ENCODE data around the gene GKN2.

The GKN2 gene

GRCh38 chr2:68952887-68953521 lies at the start of gene GKN2:
Gene GKN2 (minus strand): TSS chr2:68952893. CDS start chr2:68952861, 32 bp downstream.
- DNase-seq (ENCODE audit: low read depth): no peak

- DNase-seq (ENCODE audit: low read depth): no peak
These were observed 49.2 kb upstream of the GKN2 start for GRCh38 chr2:69001879-69002278.

- no peak for DNase-seq (ENCODE audit: low read depth)
These were observed 44.7 kb upstream of the GKN2 start for GRCh38 chr2:68997401-68997800.

- no peak for DNase-seq (ENCODE audit: low read depth)
These were observed 43.2 kb upstream of the GKN2 start for GRCh38 chr2:68995916-68996315.

GRCh38 chr2:68994864-68995263 lies 42.2 kb upstream of the GKN2 start:
- no peak for DNase-seq (ENCODE audit: low read depth)

- no peak for DNase-seq (ENCODE audit: low read depth)
These were observed 41.0 kb upstream of the GKN2 start for GRCh38 chr2:68993660-68994059.

- DNase-seq (ENCODE audit: low read depth): no peak
These were observed 40.2 kb upstream of the GKN2 start for GRCh38 chr2:68992933-68993332.

- no peak for DNase-seq (ENCODE audit: low read depth)
These were observed 39.6 kb upstream of the GKN2 start for GRCh38 chr2:68992341-68992740.

GRCh38 chr2:68989035-68989434 lies 36.3 kb upstream of the GKN2 start:
- DNase-seq (ENCODE audit: low read depth): no peak

- DNase-seq (ENCODE audit: low read depth): no peak
These were observed 34.4 kb upstream of the GKN2 start for GRCh38 chr2:68987021-68987503.

- no peak for DNase-seq (ENCODE audit: low read depth)
These were observed 28.3 kb upstream of the GKN2 start for GRCh38 chr2:68980956-68981355.

GRCh38 chr2:68978098-68978497 lies 25.4 kb upstream of the GKN2 start:
- DNase-seq (ENCODE audit: low read depth): no peak

- no peak for DNase-seq (ENCODE audit: low read depth)
These were observed 24.8 kb upstream of the GKN2 start for GRCh38 chr2:68977453-68977852.

GRCh38 chr2:68975844-68976243 lies 23.2 kb upstream of the GKN2 start:
- DNase-seq (ENCODE audit: low read depth): no peak

- DNase-seq (ENCODE audit: low read depth): no peak
These were observed 22.4 kb upstream of the GKN2 start for GRCh38 chr2:68974946-68975665.

- no peak for DNase-seq (ENCODE audit: low read depth)
These were observed 21.6 kb upstream of the GKN2 start, which contains the start of gene GKN1 for GRCh38 chr2:68974251-68974650. Gene GKN1 (plus strand): TSS chr2:68974636. CDS start chr2:68974678, 42 bp downstream.

GRCh38 chr2:68971591-68972231 lies 19.0 kb upstream of the GKN2 start:
- DNase-seq (ENCODE audit: low read depth): peak; percentile 89

- DNase-seq (ENCODE audit: low read depth): no peak
These were observed 18.0 kb upstream of the GKN2 start for GRCh38 chr2:68970566-68971265.

- no peak for DNase-seq (ENCODE audit: low read depth)
These were observed 17.2 kb upstream of the GKN2 start for GRCh38 chr2:68969736-68970490.

GRCh38 chr2:68968221-68968620 lies 15.5 kb upstream of the GKN2 start:
- DNase-seq (ENCODE audit: low read depth): no peak

- DNase-seq (ENCODE audit: low read depth): no peak
These were observed 11.6 kb upstream of the GKN2 start for GRCh38 chr2:68964282-68964681.

- DNase-seq (ENCODE audit: low read depth): no peak
These were observed 8.7 kb upstream of the GKN2 start for GRCh38 chr2:68961380-68961779.

Measured in non-pigmented ciliary epithelial cell (primary cell).